B cell (primary cell): Measurements from ENCODE around the gene BMP6. TPM values are rescaled to one million over a fixed set of nuclear protein-coding genes. Genes with fewer than 3 reads are reported as not detected.

Experiments
- ATAC-seq: fragments of 200-7000 bp; cut with Tn5 transposase; one replicate; pipeline ENCODE4 v1.10.0; 2021; ENCODE audit warnings: low read depth, mild to moderate bottlenecking, moderate number of reproducible peaks, moderate library complexity
- CTCF ChIA-PET: fragments of 350-600 bp; sonication (Branson Sonifier 250); formaldehyde crosslinking; loops from one replicate; lab custom pipeline; 2021; ENCODE audit warnings: antibody characterized with exemption, inconsistent platforms; lab: Charles Lee
- POLR2A ChIA-PET: fragments of 350-600 bp; sonication (Branson Sonifier 250); formaldehyde crosslinking; loops from one replicate; lab custom pipeline; 2021; ENCODE audit warnings: antibody characterized with exemption; lab: Charles Lee
- DNase-seq: peaks from one replicate; pipeline ENCODE4 v3.0.0; 2013
- H2AFZ ChIP-seq: 2 replicates; pipeline ENCODE4 v1.6.1; 2012; ENCODE audit warnings: mild to moderate bottlenecking, low read depth, low read length; ENCODE audit not compliant: insufficient read depth, poor library complexity, severe bottlenecking
- H3K27ac ChIP-seq, 2 donors: 1 replicate in 1 of 2; 2 replicates in 1 of 2; pipeline ENCODE4 v1.5.1; 2012 to 2013; ENCODE audit warnings: low read length in 2 of 2, mild to moderate bottlenecking in 2 of 2, moderate library complexity in 1 of 2
- H3K27me3 ChIP-seq, 4 experiments: fragments of 200-600 bp in 1 of 4; sonication (generic) in 1 of 4; replicated peaks in 1 of 4; 1 replicate in 2 of 4; 2 replicates in 2 of 4; pipeline versions ENCODE4 v1.6.1 to v1.7.0; 2013 to 2016; ENCODE audit warnings: low read length in 3 of 4, mild to moderate bottlenecking in 2 of 4, mixed read lengths in 1 of 4, moderate library complexity in 1 of 4; ENCODE audit not compliant: insufficient read depth in 4 of 4, control insufficient read depth in 3 of 4; ENCODE audit errors: control extremely low read depth in 1 of 4
- H3K36me3 ChIP-seq, 2 experiments: replicated peaks in 1 of 2; 1 replicate in 1 of 2; 2 replicates in 1 of 2; pipeline versions ENCODE4 v1.6.1 to v1.7.1; 2013; ENCODE audit warnings: low read length in 1 of 2; ENCODE audit not compliant: insufficient read depth in 2 of 2, control insufficient read depth in 1 of 2; ENCODE audit errors: control extremely low read depth in 1 of 2, extremely low read depth in 1 of 2
- H3K4me1 ChIP-seq, 2 donors: fragments of 200-600 bp in 1 of 2; sonication (generic) in 1 of 2; 1 replicate in 1 of 2; 2 replicates in 1 of 2; pipeline versions ENCODE4 v1.5.1 to v1.6.1; 2013 to 2017; ENCODE audit warnings: low read length in 2 of 2; ENCODE audit not compliant: control insufficient read depth in 2 of 2, insufficient read depth in 2 of 2
- H3K4me2 ChIP-seq: replicated peaks from 2 replicates; pipeline ENCODE3; 2012; ENCODE audit warnings: mild to moderate bottlenecking, low read depth, low read length; ENCODE audit not compliant: poor library complexity, severe bottlenecking
- H3K4me3 ChIP-seq, 5 experiments: fragments of 200-600 bp in 1 of 5; sonication (generic) in 1 of 5; 1 replicate in 3 of 5; 2 replicates in 2 of 5; pipeline versions ENCODE4 v1.5.1 to v1.7.0; 2011 to 2016; ENCODE audit warnings: low read length in 4 of 5, mild to moderate bottlenecking in 4 of 5, low read depth in 2 of 5, control low read depth in 1 of 5, moderate library complexity in 1 of 5; ENCODE audit not compliant: insufficient read depth in 1 of 5; ENCODE audit errors: control extremely low read depth in 1 of 5, extremely low read depth in 1 of 5
- H3K79me2 ChIP-seq: fragments of 200-600 bp; sonication (generic); one replicate; pipeline ENCODE4 v1.6.0; 2016; ENCODE audit warnings: low read length; ENCODE audit not compliant: control insufficient read depth, insufficient read depth
- H3K9ac ChIP-seq: fragments of 200-600 bp; sonication (generic); 2 replicates; pipeline ENCODE4 v1.6.1; 2017; ENCODE audit warnings: mild to moderate bottlenecking, low read length, moderate library complexity
- H3K9me3 ChIP-seq, 3 donors: one replicate each; pipeline versions ENCODE4 v1.6.1 to v1.7.1; 2013; ENCODE audit warnings: low read length in 2 of 3; ENCODE audit not compliant: control insufficient read depth in 2 of 3, insufficient read depth in 1 of 3; ENCODE audit errors: control extremely low read depth in 1 of 3
- H4K20me1 ChIP-seq: 2 replicates; pipeline ENCODE4 v1.6.0; 2012; ENCODE audit warnings: mild to moderate bottlenecking, low read length; ENCODE audit not compliant: insufficient read depth, control insufficient read depth, poor library complexity, severe bottlenecking
- H3K27ac Mint-ChIP-seq: one replicate; pipeline ENCODE4 v1.8.0; 2021; ENCODE audit warnings: mixed read lengths
- H3K27me3 Mint-ChIP-seq: one replicate; pipeline ENCODE4 v1.8.0; 2021; ENCODE audit warnings: mixed read lengths
- H3K4me1 Mint-ChIP-seq: one replicate; pipeline ENCODE4 v1.8.0; 2021; ENCODE audit warnings: mixed read lengths
- H3K4me3 Mint-ChIP-seq: one replicate; pipeline ENCODE4 v1.8.0; 2021; ENCODE audit warnings: mixed read lengths
- H3K9me3 Mint-ChIP-seq: one replicate; pipeline ENCODE4 v1.8.0; 2022; ENCODE audit warnings: mixed read lengths; ENCODE audit not compliant: insufficient read depth
- EZH2 ChIP-seq: IDR thresholded peaks from 2 replicates; pipeline ENCODE4 v1.6.1; 2012; ENCODE audit warnings: borderline replicate concordance, low read depth, mild to moderate bottlenecking, moderate library complexity, low read length; ENCODE audit not compliant: insufficient read depth, poor library complexity, severe bottlenecking
- WGBS: methylation state at CpG from one replicate; pipeline ENCODE4 v1.1.5; 2013; ENCODE audit warnings: missing lambda C conversion rate; ENCODE audit not compliant: insufficient coverage; 5-methylcytosine and 5-hydroxymethylcytosine counted together
- intact Hi-C: fragments of 100-400 bp; cut with micrococcal nuclease; formaldehyde crosslinking; loops from one replicate; pipeline ENCODE4 v1.10.0; 2022
- polyA plus RNA-seq: library from polyadenylated mRNA; depleted of rRNA; stranded (reverse); fragments of >200 nt; gene quantifications from 2 replicates; pipeline ENCODE4 v1.2.3, GENCODE V29; 2012
- total RNA-seq, 2 donors: library from RNA; stranded (reverse); fragments of 120-200 nt in 1 of 2; gene quantifications; 1 replicate in 1 of 2; 2 replicates in 1 of 2; pipeline versions ENCODE4 v1.2.3 to v1.2.4, GENCODE V29; 2013 to 2022
- TF ChIP-seq, protein P1 (sequence below): fragments of 200-600 bp; IDR thresholded peaks from one replicate; pipeline ENCODE4 v1.8.0; 2022; ENCODE audit warnings: antibody characterized with exemption, mild to moderate bottlenecking

Gene BMP6
- total and polyA plus RNA-seq, 2 donors (not counting 1 experiment from before 2014, with no cell fraction given) = 0.43 to 2.9 TPM

DNA sequence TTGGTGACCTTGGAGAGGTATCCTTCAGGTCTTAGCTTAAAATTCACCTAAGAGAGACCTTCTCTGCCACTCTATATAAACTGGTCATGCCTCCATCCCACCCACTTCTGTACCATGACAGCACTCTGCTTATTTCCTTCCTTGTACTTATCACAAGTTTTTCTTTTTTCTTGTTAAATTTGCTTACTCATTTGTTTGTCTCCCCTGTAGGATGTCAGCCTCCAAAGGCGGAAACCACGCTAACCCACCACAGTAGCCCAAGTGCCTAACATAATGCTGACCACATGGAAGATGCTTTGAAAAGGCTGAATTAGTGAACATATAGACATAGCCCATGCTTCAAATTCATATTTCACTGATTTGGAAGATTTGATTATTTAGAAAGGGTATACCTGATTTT, 5.4 kb downstream of the BMP6 start:
- WGBS = no CpG with 5 or more reads among the region's 2 CpGs
- intact Hi-C loops = no loop called here
- H3K4me1 Mint-ChIP-seq = peaks cover 17% of the 10 kb centered on the region
- DNase-seq (no peak), ATAC-seq (no peak)
- Histone ChIP-seq H4K20me1 (no peaks in the 10 kb centered on the region), H3K4me2 (no peak overlapping the region), H3K27ac (no peak overlapping the region), H3K4me3 (no peak overlapping the region), H3K9ac (no peak overlapping the region), H3K4me1 (peaks cover 25% of the 10 kb centered on the region in 2 donors), H3K9me3 (peaks cover 0 to 6% (median 0%) of the 10 kb centered on the region in 3 donors), H3K79me2 (no peaks in the 10 kb centered on the region), H3K27me3 (peaks cover 0 to 57% (median 49%) of the 10 kb centered on the region in 4 experiments), H3K36me3 (no peaks in the 10 kb centered on the region), H2AFZ (no peak overlapping the region)
- H3K4me3 Mint-ChIP-seq = no peak overlapping the region
- CTCF ChIA-PET = no interaction called here
- no peak for TF ChIP-seq EZH2
- TF ChIP-seq, protein P1, sequence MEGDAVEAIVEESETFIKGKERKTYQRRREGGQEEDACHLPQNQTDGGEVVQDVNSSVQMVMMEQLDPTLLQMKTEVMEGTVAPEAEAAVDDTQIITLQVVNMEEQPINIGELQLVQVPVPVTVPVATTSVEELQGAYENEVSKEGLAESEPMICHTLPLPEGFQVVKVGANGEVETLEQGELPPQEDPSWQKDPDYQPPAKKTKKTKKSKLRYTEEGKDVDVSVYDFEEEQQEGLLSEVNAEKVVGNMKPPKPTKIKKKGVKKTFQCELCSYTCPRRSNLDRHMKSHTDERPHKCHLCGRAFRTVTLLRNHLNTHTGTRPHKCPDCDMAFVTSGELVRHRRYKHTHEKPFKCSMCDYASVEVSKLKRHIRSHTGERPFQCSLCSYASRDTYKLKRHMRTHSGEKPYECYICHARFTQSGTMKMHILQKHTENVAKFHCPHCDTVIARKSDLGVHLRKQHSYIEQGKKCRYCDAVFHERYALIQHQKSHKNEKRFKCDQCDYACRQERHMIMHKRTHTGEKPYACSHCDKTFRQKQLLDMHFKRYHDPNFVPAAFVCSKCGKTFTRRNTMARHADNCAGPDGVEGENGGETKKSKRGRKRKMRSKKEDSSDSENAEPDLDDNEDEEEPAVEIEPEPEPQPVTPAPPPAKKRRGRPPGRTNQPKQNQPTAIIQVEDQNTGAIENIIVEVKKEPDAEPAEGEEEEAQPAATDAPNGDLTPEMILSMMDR = no peak
- POLR2A ChIA-PET = no interaction called here
- H3K9me3 Mint-ChIP-seq = no peaks in the 10 kb centered on the region
- no peak overlapping the region for H3K27ac Mint-ChIP-seq
- H3K27me3 Mint-ChIP-seq = peaks cover 77% of the 10 kb centered on the region

DNA sequence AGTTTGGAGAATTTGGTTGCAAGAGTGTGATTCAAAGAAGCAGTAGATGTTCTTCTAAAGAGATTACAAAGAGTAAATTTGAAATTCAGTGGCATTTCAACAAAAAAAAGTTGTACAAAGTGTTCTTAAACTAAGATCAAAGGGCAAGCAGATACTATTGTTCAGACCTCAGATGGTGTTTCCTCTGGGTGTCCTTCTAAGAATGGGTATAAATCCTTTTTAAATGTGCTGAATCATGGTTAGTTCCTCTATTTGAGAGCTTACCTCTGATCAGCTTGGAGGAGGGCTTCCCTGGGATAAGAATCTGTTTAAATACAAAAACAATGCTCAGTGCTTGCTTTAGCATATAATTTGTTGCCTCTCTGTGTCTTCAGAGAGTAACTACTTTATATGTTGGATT, 6.3 kb downstream of the BMP6 start:
- no peak for DNase-seq
- H3K9me3 ChIP-seq = peaks cover 0 to 6% (median 0%) of the 10 kb centered on the region in 3 donors
- no peak for TF ChIP-seq EZH2
- TF ChIP-seq, protein P1 = no peak
- no peak overlapping the region for H3K9ac ChIP-seq
- Mint-ChIP-seq H3K4me3 (no peak overlapping the region), H3K27ac (no peak overlapping the region), H3K9me3 (no peaks in the 10 kb centered on the region), H3K4me1 (peaks cover 16% of the 10 kb centered on the region), H3K27me3 (peaks cover 81% of the 10 kb centered on the region)
- H3K36me3 ChIP-seq = no peaks in the 10 kb centered on the region
- CTCF ChIA-PET = interaction anchor here (0.7 to 1.0 kb wide), 2 partner anchors 10 to 27 kb away, joined by 3 read pairs; no protein-coding TSS in a partner anchor
- no peak overlapping the region for H2AFZ ChIP-seq
- H3K4me3 ChIP-seq = no peak overlapping the region
- H3K4me2 ChIP-seq = no peak overlapping the region
- no peaks in the 10 kb centered on the region for H4K20me1 ChIP-seq
- H3K4me1 ChIP-seq = peaks cover 18 to 19% of the 10 kb centered on the region in 2 donors
- no peak overlapping the region for H3K27ac ChIP-seq
- intact Hi-C loops = no loop called here
- POLR2A ChIA-PET = no interaction called here
- peaks cover 0 to 52% (median 47%) of the 10 kb centered on the region in 4 experiments for H3K27me3 ChIP-seq
- H3K79me2 ChIP-seq = no peaks in the 10 kb centered on the region
- no peak for ATAC-seq
